CD4-positive, alpha-beta T cell treated with Interleukin-15 for 4 hours (primary cell): ENCODE data around the gene OR4D10.
"Not testable (repeated sequence)": the region's sequence is repeated elsewhere in the genome, so short reads cannot be mapped to it uniquely, and the experiment has no call there.

Source experiments
- DNase-seq: peaks from one replicate; pipeline ENCODE4 v3.0.0-alpha.2; 2020; ENCODE audit warnings: low spot score

OR4D10 gene

DNA sequence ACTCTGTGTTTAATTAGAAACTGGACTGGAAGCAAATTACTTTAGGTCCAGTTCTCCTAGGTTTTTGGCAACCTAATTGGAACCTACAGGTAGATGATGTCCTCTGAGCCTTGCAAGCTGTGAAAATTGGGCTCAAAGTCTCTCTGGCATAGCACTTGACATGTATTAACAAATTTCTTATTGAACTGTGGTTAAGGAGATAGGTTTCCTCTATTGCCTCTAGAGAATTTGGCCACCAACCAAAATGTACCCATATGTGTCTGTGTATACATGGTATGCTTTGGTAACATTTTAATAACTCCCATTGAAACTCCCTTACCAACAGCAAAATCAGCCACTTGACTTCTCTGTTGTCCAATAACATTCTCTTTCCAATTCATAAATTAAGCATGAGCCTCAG, at the start of gene OR4D10:
TSS of gene OR4D10 (plus strand) at position 301 of the 400 bp plus-strand sequence. CDS start 4,115 bp downstream, outside the sequence.
- no peak for DNase-seq

DNA sequence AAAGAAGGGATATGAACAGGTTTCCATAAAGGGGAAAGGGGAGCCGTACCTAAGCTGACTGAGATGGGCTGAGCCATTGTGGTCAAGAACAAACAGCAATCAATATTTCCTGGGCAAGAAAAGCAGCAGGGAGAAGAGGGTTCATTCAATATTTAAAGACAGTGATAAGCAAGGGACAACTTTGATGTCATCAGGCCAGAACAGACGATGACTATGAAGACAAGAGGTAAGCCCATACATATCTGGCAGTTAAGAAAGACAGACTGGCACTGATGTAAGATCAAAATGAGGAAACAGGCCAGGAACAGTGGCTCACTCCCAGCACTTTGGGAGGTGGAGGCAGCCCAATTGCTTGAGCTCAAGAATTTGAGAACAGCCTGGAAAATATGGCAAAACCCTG, 49.3 kb upstream of the OR4D10 start:
- DNase-seq = no peak

DNA sequence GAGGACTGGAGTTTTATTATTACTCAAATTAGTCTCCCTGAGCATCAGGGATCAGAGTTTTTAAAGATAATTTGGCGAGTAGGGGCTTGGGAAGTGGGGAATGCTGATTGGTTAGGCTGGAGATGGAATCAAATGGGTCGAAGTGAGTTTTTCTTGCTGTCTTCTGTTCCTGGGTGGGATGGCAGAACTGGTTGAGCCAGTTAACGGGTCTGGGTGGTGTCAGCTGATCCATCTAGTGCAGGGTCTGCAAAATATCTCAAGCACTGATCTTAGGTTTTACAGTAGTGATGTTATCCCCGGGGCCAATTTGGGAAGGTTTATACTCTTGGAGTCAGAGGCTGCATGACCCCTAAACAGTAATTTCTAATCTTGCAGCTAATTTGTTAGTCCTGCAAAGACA, 48.0 kb upstream of the OR4D10 start:
- DNase-seq = no peak

DNA sequence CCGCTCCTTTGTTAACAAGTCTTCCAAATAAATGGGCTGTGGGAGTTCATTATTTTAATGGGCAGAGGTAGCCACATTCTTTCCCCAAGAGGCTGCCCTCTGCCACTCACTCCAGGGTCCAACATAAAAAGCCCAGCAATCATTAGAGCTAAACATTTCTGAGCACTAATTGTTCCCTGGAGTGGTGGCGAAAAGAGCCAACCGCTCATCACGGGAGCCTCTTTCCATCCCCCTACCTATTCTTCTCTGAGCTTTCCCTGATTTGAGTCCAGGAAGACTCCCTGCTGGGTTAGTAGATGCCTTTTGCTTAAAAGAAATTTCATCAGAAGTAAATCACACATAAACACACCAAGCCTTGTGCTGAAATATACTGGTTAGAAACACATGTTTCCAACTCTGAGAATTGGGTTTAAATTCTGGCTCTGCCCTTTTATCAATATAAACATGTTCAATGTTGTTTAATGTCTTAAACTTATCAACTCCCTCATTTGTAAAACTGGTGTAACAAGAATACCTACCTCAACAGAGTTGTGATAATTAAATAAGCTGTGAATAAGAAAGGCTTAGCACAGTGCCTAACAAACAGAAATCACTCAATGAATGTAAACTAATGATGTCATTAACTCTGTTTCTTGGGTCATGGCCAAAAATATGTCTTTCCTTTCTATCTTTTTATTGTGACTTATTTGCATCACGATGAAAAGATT, 46.6 kb upstream of the OR4D10 start, which contains the start of gene OR5A2:
TSS of gene OR5A2 (minus strand) at position 53 of the 707 bp plus-strand sequence. CDS start 3,460 bp downstream, outside the sequence.
- no peak for DNase-seq

DNA sequence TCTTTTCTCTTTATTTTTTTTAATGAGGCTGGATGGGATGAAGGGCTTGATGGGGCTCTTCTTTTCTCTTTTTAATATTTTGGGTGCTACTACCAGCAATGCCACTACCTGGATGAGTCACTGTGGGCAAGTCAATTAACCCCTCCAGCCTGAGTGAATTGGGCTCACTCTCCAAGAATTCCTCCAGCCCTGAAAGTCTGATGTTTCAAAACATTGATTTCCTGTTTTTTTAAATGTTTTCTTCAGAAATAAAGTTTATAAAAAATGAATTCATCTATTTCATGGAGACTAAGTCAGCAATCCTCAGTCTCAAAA, 46.1 kb upstream of the OR4D10 start:
- DNase-seq = no peak

DNA sequence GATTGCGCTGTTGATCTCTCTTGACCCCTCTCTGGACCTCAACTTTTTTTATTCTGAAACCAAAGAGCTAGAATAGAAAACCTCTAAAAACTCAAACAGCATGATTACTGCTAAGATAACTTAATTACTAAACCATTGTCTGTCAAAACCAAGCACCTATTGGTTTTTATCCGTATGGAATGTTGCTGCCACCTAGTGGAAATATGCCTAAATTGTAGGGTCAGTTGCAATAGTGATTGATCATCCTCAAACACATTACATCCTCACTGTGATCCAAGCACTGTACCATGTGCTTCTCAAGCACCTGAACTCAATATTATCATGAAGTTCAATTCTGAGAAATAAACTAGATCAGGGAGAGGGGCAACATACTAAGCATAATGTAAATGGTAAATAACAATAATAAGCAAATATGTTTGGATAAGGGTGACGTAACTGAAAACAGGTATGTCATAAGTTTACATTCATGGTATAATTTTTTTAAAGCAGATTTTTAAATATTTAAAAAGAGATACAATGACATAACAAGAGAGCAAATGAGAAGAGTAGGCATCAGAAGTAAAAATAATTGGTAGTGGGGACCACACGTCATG, 43.1 kb upstream of the OR4D10 start:
- peak; percentile 57 for DNase-seq

DNA sequence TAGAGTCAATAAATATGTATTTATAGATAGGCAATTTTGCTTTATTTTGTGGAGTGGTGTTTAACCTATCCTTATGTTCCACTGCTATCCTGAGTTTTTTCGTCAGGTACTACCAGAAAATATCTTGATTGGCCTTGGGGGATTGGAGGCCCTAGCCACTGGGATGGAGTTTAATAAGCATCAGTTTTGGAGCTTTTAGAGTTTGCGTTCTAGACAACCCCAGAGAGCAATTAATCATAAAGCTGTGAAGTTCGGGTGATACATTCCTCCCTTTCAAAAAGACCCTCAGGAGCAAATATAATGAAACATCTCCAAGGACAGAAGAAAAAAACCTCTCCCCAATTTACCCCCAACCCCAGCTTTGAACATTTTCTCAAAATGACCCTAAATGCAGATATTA, 36.9 kb upstream of the OR4D10 start, which contains the start of gene OR5A1:
TSS of gene OR5A1 (plus strand) at position 301 of the 400 bp plus-strand sequence. CDS start 6,700 bp downstream, outside the sequence.
- no peak for DNase-seq

DNA sequence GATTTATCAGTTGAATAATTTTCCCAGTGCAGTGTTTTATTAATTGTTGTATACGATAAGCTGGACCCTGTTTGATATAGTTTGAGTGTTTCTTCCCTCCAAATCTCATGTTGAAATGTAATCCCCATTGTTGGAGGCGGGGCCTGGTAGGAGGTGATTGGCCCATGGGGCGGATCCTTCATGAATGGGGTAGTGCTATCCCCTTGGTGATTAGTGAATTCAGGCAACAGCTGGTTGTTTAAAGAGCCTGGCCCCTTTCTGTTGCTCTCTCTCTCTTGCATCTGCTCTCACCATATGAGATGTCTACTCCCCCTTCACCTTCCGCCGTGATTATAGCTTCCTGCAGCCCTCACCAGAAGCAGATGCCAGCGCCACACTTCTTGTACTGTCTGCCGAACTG, 35.3 kb upstream of the OR4D10 start:
- no peak for DNase-seq

GRCh38 chr11:59445624-59446023, 27.5 kb upstream of the OR4D10 start:
- DNase-seq = not testable (repeated sequence)

GRCh38 chr11:59448484-59448883, 24.6 kb upstream of the OR4D10 start:
- DNase-seq = no peak

DNA sequence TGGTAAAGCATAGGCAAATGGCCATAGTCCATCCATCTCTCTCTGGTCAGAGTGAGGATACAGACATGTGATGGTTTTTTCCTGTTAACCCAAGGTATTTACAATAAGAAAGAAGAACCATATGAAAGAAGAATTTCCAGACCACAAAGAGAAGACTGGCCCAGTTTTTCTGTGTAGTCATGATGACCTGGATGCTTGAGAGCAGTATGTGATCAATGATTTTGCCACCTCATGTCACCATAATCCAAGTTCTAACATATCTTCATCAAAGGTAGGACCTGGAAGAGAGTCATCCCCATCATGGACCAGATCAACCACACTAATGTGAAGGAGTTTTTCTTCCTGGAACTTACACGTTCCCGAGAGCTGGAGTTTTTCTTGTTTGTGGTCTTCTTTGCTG, 16.5 kb upstream of the OR4D10 start, which contains the start of gene OR4D6:
TSS of gene OR4D6 (plus strand) at position 301 of the 400 bp plus-strand sequence. CDS start at position 301, 0 bp downstream.
- no peak for DNase-seq

- no peak for DNase-seq
These were observed 13.2 kb upstream of the OR4D10 start for GRCh38 chr11:59459916-59460315.

DNA sequence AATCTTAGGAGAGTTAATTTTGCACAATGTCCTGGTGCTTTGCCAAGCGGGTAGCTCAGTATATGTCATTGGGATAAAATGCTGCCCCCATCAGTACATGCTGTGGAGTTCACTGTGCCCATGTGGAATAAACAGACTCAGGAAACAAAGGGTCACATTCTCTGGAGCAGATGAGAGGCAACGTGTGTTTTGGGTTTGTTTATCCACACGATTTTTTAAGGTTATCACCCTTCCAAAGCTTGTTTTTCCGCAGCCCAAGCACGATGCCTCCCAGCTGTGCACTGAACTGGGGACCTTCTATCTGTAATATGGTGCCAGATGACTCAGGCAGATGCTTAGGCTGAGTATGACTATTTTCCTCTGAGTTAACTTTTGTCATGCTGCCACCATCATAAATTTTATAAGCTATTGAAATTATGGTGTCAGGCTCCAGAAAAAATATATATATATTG, 9.9 kb upstream of the OR4D10 start:
- no peak for DNase-seq

- no peak for DNase-seq
These were observed 2.1 kb downstream of the OR4D10 start for GRCh38 chr11:59475176-59475575.

- DNase-seq = no peak
These were observed 6.8 kb downstream of the OR4D10 start for GRCh38 chr11:59479906-59480305.

- DNase-seq = no peak
These were observed 7.2 kb downstream of the OR4D10 start for GRCh38 chr11:59480359-59480758.

GRCh38 chr11:59501931-59502330, 28.8 kb downstream of the OR4D10 start:
- no peak for DNase-seq

GRCh38 chr11:59503276-59503675, 30.2 kb downstream of the OR4D10 start, which contains the start of gene OR4D11:
TSS of gene OR4D11 (plus strand) at chr11:59503576. CDS start at chr11:59503576, 0 bp downstream.
- no peak for DNase-seq

GRCh38 chr11:59510941-59511589, 38.0 kb downstream of the OR4D10 start, which contains the start of gene OR4D9:
TSS of gene OR4D9 (plus strand) at chr11:59511539. CDS start at chr11:59514913, 3,374 bp downstream.
- DNase-seq = no peak

GRCh38 chr11:59511675-59512074, 38.6 kb downstream of the OR4D10 start:
- no peak for DNase-seq

GRCh38 chr11:59520139-59520538, 47.0 kb downstream of the OR4D10 start:
- DNase-seq = not testable (repeated sequence)

DNA sequence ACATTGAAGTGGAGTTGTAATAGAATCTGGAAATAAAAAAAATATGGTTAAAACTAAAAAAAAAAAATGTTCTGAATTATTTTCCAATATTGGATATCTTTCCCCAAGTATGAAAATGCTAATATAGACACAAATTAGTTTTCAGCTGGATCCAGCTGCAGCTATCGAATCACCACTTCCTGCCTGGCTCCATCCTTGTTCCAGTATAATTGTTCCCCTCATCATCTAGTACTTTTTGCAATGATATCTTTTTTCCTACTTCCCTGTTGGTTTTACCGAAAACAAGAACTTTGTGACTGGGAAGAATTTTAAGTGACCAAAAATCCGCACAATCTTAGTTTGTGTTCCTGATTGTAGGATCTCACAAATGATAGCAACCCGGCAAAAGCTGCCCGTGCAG, 47.6 kb downstream of the OR4D10 start:
- DNase-seq = no peak

DNA sequence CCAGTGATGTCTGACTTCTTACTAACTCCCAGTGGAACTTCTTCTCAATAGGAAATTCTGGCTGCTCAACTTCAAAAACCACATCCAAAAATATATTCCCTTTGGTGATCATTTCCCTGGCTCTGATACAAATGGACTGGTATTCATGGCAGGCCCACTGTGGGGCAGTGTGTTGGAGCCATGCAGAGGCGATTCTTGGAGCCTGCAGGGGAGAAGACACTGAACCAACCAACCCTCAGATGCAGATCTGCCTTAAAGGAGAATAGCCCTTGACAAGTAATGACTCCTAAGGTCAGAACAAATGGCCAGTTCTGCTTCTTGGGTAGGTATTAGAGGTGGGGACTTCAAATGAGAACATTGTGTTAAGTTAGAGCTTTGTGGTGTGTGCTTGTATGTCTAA, 50.4 kb downstream of the OR4D10 start:
- no peak for DNase-seq
